ENCODE data around the gene GCDH. TPM values are rescaled to one million over a fixed set of nuclear protein-coding genes. Genes with fewer than 3 reads are reported as not detected.

GCDH gene
- total RNA-seq, 1 donor from 2014 or later: 20.0 TPM

DNA sequence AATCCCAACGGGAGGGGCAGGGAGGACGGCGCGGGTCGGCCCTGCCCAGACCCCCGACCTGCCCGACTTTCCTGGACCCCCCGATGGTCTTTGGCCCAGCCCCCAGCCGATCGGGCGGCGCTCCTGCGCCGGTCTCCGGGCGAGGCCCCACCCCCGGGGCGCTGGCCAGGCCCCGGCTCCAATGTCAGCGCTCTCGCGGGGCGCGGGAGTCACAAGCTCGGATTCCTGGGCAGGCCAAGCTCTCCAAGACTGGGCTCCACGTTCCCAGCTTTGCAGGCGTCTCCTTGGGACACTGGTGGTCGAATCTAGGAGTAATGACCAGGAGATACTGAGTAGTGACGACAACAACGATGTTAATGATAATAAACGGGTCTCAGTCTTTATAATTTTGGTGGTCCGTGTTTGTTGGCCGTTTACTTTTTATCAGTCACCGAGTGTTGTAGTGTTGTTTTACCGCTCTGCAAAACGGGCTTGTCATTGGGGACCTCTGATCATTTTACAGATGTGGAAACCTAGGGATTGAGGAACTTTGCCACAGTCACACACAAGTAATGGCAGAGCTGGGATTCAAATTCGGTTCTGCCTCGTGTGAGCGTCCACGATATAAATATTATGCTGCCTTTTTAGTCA lies 55.2 kb downstream of the GCDH start:
- no peak for TF ChIP-seq CTCF (IDR thresholded peaks at IDR 0.05; ENCODE audit: unreplicated experiment)
- Mint-ChIP-seq H3K9me3 (ENCODE audit: unreplicated experiment) (no peaks in the 10 kb centered on the region), H3K36me3 (ENCODE audit: low read depth, unreplicated experiment) (peaks cover 42% of the 10 kb centered on the region), H3K4me1 (ENCODE audit: unreplicated experiment) (peaks cover 15% of the 10 kb centered on the region), H3K27me3 (ENCODE audit: unreplicated experiment) (peaks cover 12% of the 10 kb centered on the region), H3K27ac (ENCODE audit: unreplicated experiment) (peak overlapping the region; percentile 96), H3K4me3 (ENCODE audit: unreplicated experiment) (peak overlapping the region; percentile 95)
- peak; percentile 87 for DNase-seq (ENCODE audit: low spot score)

DNA sequence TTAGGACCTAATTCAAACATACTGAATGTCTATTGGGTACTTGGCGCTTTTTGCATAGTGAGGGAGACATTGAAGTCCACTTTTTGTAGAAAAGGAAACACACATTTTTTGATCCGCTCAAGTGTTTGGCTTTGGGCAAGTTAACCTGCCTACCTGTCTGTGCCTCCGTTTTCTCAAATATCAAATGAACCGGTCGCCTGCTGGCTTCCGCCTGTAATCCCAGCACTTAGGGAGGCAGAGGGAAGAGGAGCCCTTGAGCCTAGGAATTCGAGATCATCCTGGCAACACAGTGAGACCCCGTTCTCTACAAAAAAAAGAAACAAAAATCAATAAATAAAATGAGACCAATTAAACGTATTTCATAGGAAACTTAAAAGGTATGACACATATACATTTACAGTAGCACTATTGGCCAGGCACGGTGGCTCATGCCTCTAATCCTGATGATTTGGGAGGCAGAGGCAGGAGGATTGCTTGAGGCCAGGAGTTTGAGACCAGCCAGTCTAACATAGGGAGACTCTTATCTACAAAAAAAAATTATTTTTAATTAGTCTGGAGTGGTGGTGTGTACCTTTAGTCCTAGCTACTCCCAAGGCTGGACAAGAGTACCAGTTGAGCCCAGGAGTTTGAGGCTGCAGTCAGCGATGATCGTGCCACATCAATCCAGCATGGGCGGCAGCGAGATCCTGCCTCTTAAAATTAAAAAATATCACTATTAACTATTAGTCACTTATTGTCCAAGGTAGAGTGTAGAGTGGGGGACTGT lies 56.0 kb downstream of the GCDH start:
- Mint-ChIP-seq H3K27ac (ENCODE audit: unreplicated experiment) (peak overlapping the region; percentile 96), H3K36me3 (ENCODE audit: low read depth, unreplicated experiment) (peaks cover 43% of the 10 kb centered on the region), H3K4me3 (ENCODE audit: unreplicated experiment) (peak overlapping the region; percentile 95), H3K27me3 (ENCODE audit: unreplicated experiment) (peaks cover 15% of the 10 kb centered on the region), H3K9me3 (ENCODE audit: unreplicated experiment) (no peaks in the 10 kb centered on the region), H3K4me1 (ENCODE audit: unreplicated experiment) (peaks cover 15% of the 10 kb centered on the region)
- no peak for TF ChIP-seq CTCF (IDR thresholded peaks at IDR 0.05; ENCODE audit: unreplicated experiment)
- no peak for DNase-seq (ENCODE audit: low spot score)

DNA sequence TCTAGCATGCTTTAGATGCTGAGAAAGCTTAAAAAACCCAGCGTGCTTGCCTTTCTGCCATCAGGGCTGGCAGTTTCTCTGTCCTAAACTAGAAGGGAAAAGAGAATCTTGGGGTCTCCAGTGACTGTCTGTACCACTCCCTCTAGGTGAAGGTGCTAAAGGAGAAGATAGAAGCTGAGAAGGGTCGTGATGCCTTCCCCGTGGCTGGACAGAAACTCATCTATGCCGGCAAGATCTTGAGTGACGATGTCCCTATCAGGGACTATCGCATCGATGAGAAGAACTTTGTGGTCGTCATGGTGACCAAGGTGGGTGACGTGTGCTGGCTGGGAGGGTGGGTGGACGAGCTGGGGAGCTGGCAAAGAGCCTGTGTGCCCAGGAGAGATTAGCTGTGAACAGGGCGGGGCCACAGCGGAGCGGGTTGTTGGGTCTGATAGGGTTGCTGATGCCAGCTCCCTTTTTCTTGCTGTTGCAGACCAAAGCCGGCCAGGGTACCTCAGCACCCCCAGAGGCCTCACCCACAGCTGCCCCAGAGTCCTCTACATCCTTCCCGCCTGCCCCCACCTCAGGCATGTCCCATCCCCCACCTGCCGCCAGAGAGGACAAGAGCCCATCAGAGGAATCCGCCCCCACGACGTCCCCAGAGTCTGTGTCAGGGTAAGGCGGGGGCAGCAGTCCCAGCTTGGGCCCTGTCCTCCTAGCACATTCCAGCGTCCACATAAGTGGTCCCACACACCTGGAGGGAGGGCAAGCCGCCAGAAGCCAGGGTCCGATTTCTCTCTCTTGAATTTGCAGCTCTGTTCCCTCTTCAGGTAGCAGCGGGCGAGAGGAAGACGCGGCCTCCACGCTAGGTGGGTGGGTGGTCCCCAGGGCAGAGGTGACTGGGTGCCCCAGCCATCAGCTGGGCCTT lies 57.0 kb downstream of the GCDH start:
- Mint-ChIP-seq H3K9me3 (ENCODE audit: unreplicated experiment) (no peaks in the 10 kb centered on the region), H3K27me3 (ENCODE audit: unreplicated experiment) (peaks cover 13% of the 10 kb centered on the region), H3K4me3 (ENCODE audit: unreplicated experiment) (peak overlapping the region; percentile 65), H3K4me1 (ENCODE audit: unreplicated experiment) (peaks cover 14% of the 10 kb centered on the region), H3K27ac (ENCODE audit: unreplicated experiment) (no peak overlapping the region), H3K36me3 (ENCODE audit: low read depth, unreplicated experiment) (peaks cover 43% of the 10 kb centered on the region)
- no peak for DNase-seq (ENCODE audit: low spot score)
- TF ChIP-seq CTCF (IDR thresholded peaks at IDR 0.05; ENCODE audit: unreplicated experiment): no peak

- TF ChIP-seq CTCF (IDR thresholded peaks at IDR 0.05; ENCODE audit: unreplicated experiment): no peak
- Mint-ChIP-seq H3K4me3 (ENCODE audit: unreplicated experiment) (no peak overlapping the region), H3K36me3 (ENCODE audit: low read depth, unreplicated experiment) (peaks cover 36% of the 10 kb centered on the region), H3K27ac (ENCODE audit: unreplicated experiment) (no peak overlapping the region), H3K27me3 (ENCODE audit: unreplicated experiment) (peaks cover 13% of the 10 kb centered on the region), H3K4me1 (ENCODE audit: unreplicated experiment) (peaks cover 9% of the 10 kb centered on the region), H3K9me3 (ENCODE audit: unreplicated experiment) (no peaks in the 10 kb centered on the region)
- DNase-seq (ENCODE audit: low spot score): no peak
Measured at GRCh38 chr19:12948612-12949362, 57.8 kb downstream of the GCDH start.

Small RNAs within 50 kb of the gene (microRNA-seq; reads per million reads assigned to microRNA genes)
- not detected for gene MIR5695 (ENCODE audit: unreplicated experiment)
- gene MIR6515 (ENCODE audit: unreplicated experiment): 4.7 reads per million, percentile 48 among the genes with 10 or more reads in this experiment
- 0.21 reads per million for gene MIR6794 (ENCODE audit: unreplicated experiment)

Other genes with a start within 250 kb of the GCDH start
- gene MAN2B1, start 224.4 kb upstream of the GCDH start, total RNA-seq (ENCODE audit: unreplicated experiment): 98.4 TPM
- gene WDR83, start 224.4 kb upstream of the GCDH start, total RNA-seq (ENCODE audit: unreplicated experiment): 13.2 TPM
- gene DHPS, start 209.3 kb upstream of the GCDH start, total RNA-seq (ENCODE audit: unreplicated experiment): 55.3 TPM
- gene GNG14, start 203.2 kb upstream of the GCDH start, total RNA-seq (ENCODE audit: unreplicated experiment): not detected
- 8.0 TPM for gene FBXW9, start 194.5 kb upstream of the GCDH start, total RNA-seq (ENCODE audit: unreplicated experiment)
- gene TNPO2, start 167.2 kb upstream of the GCDH start, total RNA-seq (ENCODE audit: unreplicated experiment): 68.1 TPM
- 176 TPM for gene TRIR, start 156.5 kb upstream of the GCDH start, total RNA-seq (ENCODE audit: unreplicated experiment)
- 77.9 TPM for gene GET3, start 153.7 kb upstream of the GCDH start, total RNA-seq (ENCODE audit: unreplicated experiment)
- gene BEST2, start 139.4 kb upstream of the GCDH start, total RNA-seq (ENCODE audit: unreplicated experiment): not detected
- gene HOOK2, start 115.6 kb upstream of the GCDH start, total RNA-seq (ENCODE audit: unreplicated experiment): 30.3 TPM
- 20.6 TPM for gene JUNB, start 99.7 kb upstream of the GCDH start, total RNA-seq (ENCODE audit: unreplicated experiment)
- gene PRDX2, start 89.4 kb upstream of the GCDH start, total RNA-seq (ENCODE audit: unreplicated experiment): 215 TPM
- gene THSD8, start 89.1 kb upstream of the GCDH start, total RNA-seq (ENCODE audit: unreplicated experiment): 14.2 TPM
- gene RNASEH2A, start 84.6 kb upstream of the GCDH start, total RNA-seq (ENCODE audit: unreplicated experiment): 26.9 TPM
- gene RTBDN, start 56.6 kb upstream of the GCDH start, total RNA-seq (ENCODE audit: unreplicated experiment): not detected
- gene MAST1, start 52.6 kb upstream of the GCDH start, total RNA-seq (ENCODE audit: unreplicated experiment): 4.1 TPM
- 12.2 TPM for gene DNASE2, start 9.7 kb upstream of the GCDH start, total RNA-seq (ENCODE audit: unreplicated experiment)
- 0.54 TPM for gene KLF1, start 4.0 kb upstream of the GCDH start, total RNA-seq (ENCODE audit: unreplicated experiment)
- gene SYCE2, start 28.1 kb downstream of the GCDH start, total RNA-seq (ENCODE audit: unreplicated experiment): not detected
- 45.8 TPM for gene FARSA, start 42.6 kb downstream of the GCDH start, total RNA-seq (ENCODE audit: unreplicated experiment)
- 963 TPM for gene CALR, start 47.4 kb downstream of the GCDH start, total RNA-seq (ENCODE audit: unreplicated experiment)
- 44.7 TPM for gene RAD23A, start 54.7 kb downstream of the GCDH start, total RNA-seq (ENCODE audit: unreplicated experiment)
- gene GADD45GIP1, start 66.1 kb downstream of the GCDH start, total RNA-seq (ENCODE audit: unreplicated experiment): 20.8 TPM
- 0.69 TPM for gene DAND5, start 78.4 kb downstream of the GCDH start, total RNA-seq (ENCODE audit: unreplicated experiment)
- 9.9 TPM for gene NFIX, start 104.3 kb downstream of the GCDH start, total RNA-seq (ENCODE audit: unreplicated experiment)
- 68.6 TPM for gene LYL1, start 211.7 kb downstream of the GCDH start, total RNA-seq (ENCODE audit: unreplicated experiment)
- gene TRMT1, start 225.6 kb downstream of the GCDH start, total RNA-seq (ENCODE audit: unreplicated experiment): 54.2 TPM
- 112 TPM for gene NACC1, start 227.1 kb downstream of the GCDH start, total RNA-seq (ENCODE audit: unreplicated experiment)

Measured in endothelial cell (in vitro differentiated cells).